NCI-H1417 (cell line): ENCODE measurements around the gene SCFD2.

Source experiments
- DNase-seq, 3 experiments: peaks; one replicate each; lab custom pipeline; 2025; lab: John Stamatoyannopoulos, UW

The SCFD2 gene

DNA sequence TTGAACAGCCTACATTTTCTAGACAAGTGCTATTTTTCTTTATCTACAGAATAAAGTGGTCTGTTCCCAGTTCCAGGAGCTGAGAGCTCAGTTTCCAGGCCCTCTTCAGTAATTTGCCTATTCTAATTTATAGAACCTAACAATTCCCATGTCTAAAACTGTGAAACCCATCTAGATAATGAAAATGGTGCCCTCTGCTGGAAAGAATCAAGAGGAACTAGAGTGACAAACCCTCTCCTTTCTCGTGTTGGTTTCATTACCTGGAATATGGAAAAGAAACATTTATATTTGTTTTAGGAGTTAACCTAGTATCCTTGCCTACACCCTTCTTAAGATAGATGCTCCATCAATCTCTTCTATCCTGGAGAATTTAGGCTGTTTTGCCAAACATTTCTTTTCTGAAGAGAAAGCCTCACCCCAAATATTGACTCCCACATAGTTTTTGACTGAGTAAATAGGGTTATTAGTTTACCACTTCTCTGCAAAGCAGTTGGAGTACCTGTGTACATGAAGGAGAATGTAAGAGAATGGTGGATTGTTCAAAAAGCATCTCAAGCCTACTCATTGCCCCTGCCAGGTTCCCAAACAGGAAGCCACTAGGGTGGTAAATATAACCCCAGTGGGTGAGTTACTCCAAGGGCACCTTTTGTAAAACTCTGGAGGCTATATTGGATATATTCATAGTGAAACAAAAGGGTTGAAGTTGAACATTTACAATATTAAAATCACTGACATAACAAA is 382.1 kb downstream of the SCFD2 start:
- peak; percentile 15 to 85 (median 81) for DNase-seq

DNA sequence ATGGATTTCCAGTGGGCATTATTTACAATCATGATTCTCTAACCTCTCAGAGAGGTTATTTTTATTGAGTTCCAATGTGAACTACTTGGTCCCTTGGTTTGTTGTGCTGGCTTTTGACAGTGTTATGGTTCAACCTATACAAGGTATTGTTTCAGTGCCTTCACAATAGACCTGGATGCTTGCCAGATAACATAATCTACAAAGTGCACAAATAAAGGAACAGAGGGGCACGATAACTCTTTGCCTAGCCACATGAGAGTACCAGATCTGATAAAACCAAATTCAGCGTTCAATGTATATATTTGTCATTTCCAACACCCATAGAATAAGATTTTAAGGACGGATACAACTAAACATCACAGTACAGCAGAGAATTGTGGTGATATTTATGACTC is 382.9 kb downstream of the SCFD2 start:
- no peak for DNase-seq

DNA sequence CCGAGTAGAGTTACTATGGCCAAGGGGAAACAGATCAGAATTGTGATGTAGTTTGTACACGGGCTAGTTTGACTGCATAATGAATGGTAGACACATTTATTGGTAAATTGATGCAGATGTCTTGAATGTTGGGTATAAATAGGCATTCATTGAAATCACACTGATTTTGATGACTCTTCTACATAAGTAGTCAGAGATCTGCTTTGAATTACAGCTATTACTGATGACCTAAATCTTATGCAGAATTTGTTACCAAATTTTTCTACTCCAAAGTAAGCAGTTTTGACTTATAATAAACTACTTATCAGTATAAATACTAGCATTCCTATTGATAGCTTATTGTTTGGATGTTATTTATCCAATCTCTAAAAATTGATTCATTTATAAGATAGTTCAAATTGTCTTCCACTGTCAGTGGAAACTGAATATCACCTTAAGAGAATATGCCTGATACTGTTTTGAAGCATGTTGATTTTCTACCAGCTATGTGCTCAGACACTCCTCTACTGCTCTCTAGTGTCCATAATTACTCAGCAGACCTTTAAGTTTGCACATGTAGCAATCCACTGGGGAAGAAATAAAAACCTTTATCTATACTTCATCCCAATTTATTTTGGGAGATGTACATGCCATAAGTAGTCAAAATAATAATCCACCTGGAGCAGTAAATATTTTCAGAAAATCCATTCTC is 383.5 kb downstream of the SCFD2 start:
- peak; percentile 32 to 78 (median 73) for DNase-seq

DNA sequence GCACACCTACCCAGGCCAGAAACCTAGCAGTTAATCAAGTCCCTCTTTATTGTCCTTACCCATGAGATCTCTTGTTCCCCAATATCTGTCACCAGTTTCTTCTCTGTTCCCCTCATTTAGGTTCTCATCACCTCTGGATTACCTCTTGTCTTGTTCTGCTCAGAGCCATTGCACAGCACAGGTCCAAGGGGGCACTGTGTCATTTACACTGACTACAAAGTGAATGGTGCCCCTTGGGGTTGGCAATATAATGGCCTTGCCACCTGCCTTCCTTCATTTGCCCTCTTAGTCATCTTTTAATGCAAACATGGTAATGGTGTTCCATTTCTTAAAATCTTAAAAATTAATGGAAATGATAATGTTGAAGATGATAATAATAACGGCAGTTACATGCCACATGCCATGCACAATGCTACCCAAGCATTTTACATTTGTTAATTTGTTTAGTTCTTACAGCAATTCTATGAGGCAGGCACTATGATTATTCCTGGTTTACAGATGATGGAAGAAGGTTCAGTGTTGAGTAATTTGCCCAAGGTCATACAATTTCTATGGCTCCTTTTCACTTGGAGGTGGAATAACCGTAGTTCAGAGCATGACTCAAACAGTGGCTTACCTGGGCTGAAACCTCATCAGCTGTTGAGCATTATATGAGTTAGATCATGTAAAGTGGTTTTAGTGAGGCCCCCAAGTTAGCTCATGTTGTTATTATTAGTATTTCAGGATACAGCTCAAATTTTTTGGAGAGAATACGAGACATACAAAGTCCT is 385.9 kb downstream of the SCFD2 start:
- DNase-seq: peak in 1 of 3 experiments; percentile 10

DNA sequence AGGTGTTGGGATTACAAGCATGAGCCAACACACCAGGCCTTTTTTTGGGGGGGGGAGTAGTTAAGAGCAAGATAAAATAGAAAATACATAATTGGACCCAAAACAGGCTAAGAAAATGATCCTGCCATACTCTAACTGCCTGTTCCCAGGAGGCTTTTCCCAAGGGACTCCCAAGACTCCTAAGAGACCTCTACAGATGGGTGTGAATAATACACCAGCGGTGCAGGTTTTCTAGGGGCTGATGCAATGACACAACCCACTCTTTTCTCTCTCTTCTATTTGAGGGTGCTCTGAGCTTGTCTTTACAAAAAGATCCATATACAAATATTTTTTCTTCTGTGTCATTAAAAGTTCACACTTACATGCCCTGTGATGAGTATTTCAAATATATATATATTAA is 386.8 kb downstream of the SCFD2 start:
- peak in 1 of 3 experiments; percentile 5 for DNase-seq

DNA sequence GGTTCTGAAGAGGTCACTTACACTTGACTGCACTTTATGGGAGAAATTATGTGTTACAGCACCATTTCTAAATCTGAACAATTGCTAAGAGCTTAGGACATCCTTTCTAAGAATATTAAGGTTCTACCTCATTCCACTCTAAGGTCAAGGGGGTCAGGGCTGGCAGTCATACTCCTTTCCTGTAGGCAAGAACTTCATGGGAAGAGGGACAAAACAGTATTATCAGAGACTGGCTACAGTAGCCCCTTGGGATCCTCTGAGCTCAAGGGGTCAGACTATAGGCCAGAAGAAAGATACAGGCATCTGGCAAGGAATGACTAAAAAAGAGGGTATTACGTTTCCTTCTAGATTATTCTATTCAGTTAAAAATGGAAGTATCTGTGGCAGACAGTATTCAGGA is 388.6 kb downstream of the SCFD2 start:
- DNase-seq: no peak

DNA sequence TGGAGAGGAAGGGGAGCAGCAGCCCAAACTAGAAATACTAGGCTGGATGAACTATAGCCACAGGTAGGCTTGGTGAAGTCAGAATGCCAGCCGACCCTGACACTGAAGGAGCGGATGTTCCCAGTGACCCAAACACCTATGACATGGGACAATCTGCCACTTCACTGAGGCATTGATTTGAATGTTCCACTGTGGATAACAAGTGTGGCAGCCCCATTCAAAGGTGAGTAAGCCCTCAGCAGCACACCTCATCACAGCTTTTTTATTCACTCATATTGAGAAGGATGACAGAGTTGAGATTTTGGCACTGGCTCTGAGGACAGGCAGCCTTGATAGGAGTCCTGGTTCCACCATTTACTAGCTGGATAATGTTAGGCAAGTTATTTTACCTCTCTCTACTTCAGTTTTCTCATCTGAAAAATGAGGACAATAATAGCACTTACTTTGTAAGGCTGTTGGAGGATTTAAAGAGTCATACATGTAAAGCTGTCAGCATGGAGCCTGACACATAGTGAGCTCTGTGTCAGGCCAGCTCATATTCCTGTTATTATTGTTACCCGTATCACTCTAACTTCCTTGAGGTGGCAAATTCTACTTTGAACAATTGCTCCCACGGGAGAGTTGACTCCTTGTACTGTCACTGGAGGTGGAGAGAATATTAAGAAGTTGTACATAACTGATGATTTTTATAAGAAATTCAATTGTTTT is 389.2 kb downstream of the SCFD2 start:
- no peak for DNase-seq

DNA sequence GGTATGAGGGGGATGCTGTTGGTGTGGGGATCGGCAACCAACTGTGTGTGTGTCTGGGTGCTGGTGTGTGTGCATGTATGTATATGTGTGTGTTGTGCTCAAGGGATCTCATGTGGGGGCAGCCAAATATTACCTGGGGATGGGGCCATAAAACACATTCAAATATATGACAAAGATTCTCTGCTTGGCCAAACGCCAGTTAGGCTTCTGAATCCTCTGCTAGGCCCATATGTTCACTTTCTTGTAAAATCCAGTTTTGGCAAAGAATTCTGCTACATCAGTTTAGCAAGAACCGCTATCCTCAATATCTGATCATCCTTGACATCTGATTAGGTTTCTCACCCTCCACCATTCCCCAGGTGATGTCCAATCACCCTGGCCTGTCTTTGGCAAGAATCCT is 397.2 kb downstream of the SCFD2 start:
- no peak for DNase-seq

DNA sequence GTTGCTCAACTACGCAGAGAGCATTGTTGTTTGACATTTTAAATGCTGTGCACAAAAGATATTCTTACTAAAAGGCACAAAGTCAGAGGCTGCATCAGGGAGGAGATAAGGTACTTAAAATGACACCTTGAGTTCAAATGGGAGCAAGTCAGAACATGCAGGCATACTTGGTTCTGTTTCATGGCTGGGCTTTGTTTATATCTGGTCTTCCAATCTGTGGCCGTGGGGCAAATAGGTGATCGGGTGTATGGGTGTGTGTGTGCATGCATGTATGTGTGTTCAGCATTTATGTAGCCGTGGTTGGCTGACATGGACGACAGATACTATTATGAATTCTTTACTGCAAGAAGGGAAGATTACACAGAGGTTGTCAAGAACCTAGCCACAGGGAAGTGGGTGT is 397.6 kb downstream of the SCFD2 start:
- no peak for DNase-seq

DNA sequence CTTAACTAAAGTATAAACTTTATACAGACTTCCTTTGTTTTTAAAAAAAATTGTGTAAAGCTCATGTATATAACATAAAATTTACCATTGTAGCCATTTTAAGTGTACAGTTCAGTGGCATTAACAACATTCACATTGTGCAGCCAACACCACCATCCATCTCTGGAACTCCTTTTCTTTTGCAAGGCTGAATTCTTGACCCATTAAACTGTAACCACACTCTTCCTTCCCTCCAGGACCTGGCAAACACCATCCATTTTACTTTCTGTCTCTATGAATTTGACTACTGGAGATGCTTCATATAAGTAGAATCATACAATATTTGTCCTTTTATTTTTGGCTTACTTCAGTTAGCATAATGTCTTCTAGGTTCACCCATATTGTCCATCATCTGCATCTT is 399.1 kb downstream of the SCFD2 start:
- DNase-seq: no peak

DNA sequence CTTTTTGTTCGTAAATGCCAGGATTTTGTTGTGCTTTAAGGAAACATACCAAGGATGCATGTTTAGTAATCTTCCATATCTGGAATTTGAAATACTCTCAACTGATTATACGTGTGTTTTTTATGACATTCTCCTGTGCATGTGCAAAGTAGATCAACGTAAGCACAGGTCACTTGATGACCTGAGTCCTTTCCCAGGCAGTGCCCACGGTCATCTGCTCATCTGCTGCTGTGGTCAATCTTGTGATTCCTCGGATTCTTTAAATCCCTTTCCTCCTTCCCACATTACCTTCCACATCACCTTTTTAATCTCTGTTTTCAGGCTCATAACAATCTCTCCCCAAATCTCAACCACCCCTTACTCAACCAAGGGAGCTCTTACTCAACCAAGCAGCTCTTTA is 399.7 kb downstream of the SCFD2 start:
- no peak for DNase-seq

DNA sequence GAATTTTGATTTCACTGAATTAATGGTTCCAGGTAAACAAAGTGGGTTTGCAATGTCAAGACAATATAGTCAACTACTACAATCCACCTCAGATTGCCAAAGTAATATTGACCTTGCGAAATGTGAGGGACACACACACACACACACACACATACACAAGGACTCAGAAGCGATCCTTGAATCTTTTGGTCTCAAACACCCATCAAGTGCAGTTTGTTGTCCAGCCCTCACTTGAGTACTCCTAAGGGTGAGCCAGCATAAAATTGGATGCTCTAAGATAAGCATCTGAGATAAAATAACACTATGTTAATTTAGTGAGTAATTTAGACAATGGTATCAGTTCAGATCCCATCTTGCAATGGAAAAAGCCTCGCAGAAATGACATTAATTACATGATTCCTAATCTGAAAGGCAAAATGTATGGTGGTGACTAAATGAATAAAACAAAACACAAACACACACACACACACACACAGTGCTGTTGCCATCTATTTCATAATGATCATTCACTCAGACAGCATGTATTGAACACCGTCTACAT is 401.2 kb downstream of the SCFD2 start:
- DNase-seq: no peak

DNA sequence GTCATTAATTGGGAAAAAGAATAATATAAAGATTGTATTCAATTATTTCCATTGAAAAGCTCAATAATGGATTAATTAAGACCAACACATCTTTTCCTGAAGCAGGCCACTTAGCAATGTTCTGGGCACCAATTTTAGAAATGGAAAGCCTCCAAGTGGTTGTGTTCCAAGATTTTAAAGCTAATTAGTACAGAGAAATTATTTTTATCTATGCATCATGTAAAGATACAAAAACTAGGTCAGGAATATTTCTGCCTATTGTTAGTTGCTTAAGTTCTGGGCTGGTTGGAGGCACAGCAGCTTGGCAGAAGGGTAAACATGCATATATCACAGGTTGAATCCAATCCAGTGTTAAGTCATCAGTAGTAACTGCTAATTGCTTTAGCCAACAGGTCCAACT is 401.9 kb downstream of the SCFD2 start:
- no peak for DNase-seq

DNA sequence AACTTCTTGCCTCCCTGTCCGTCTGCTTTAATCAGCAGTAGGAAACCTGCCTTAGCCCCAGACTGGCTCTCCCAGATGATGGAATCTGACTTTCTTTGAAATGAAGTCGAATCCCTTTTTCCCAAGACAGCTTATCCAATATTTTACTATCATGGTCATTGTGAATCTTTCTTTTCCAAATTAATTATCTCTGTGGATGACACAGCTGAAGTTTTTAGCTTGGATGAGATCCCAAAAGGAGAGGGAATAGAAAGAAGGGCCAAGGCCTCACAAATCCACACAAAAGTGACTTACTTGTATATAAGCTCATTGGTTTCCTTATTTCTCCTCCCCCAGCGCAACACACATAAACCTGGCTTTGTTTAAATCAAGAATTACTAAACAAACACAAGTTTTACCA is 403.1 kb downstream of the SCFD2 start:
- no peak for DNase-seq

DNA sequence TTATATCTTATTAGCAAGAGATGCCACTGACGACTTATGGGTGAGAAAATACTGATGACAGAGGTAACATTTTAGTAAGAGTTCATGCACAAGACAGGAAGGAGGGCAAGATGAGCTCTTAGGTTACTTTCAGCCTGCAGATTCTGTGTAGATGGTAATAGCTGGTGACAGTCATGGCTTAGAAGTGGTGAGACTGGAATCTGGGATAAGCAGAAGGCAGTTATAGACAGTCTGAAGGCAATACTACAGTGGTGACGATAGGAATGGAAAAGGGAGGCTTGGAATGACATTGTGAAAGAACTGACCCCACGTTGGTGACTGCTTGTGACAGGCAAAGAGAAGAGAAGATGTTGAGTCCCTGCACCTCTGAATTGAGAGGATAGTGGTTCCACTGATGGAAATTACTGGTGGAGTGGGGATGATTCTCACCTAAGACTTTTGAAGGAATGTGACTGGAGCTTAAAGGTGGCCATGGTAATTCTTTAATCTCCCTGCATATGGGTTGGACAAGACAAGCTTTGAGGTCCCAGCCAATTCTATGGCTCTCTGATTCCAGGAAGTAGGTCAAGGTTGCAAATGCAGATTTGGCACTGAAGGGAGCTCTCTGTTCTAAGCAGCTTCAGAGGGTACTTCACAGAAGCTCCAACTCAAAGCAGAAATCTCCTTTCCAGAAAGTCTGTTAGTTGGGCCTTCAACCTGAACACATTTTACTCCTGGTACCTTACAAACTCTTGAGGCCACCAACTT is 404.0 kb downstream of the SCFD2 start:
- no peak for DNase-seq

DNA sequence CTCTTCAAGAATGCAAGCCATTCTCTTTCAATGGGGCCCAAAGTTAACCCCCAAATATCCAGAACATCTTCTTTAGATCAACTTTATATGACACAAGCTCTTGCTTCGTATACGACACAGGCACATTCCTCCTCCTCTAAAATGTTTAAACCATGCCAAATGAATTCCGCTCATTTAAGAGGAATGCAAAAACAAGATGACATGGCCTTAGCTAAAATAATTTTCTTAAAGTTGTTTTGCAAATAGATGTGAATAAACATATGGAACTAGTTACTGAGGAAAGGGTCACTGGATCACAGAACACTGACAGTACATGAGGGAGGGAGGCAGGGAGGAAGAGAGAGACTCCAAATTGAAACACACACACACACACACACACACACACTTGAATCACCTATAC is 406.3 kb downstream of the SCFD2 start:
- no peak for DNase-seq

DNA sequence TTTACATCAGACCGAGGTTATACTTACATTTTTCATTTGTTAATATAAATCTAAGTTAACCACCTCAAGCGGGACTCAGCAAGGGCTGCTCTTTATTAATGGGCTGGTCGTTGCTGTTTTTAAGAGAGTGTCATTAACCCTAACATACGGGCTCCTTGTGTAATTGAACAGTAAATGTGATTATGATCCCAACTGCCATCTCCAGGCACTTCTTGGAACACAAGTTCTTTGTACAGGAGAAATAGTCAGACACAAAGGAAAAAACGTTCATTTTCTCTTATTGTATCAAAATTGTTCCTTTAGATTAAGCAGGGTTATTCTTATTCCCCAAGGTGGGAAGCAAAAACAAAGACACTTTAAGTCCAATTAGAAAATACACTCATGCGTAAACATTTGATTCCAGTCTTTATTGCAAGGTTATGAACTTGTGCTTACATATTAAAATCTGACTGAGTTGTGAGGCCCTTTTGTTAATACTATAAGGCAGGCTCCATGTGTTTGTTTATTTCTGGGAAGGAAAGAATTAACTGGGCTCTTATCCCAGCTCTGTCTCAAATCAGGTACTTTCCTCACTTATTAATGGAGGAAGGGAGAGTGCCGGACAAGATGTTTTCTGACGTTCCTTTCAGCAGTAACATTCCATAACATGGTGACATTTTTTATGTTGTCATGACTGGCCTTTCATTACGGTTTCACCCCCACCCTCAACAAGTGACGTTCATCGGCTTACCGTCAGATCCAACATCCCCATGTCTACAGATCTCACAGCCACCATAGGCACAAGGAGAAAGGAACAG is 407.8 kb downstream of the SCFD2 start:
- DNase-seq: peak in 2 of 3 experiments; percentile 74 to 90

DNA sequence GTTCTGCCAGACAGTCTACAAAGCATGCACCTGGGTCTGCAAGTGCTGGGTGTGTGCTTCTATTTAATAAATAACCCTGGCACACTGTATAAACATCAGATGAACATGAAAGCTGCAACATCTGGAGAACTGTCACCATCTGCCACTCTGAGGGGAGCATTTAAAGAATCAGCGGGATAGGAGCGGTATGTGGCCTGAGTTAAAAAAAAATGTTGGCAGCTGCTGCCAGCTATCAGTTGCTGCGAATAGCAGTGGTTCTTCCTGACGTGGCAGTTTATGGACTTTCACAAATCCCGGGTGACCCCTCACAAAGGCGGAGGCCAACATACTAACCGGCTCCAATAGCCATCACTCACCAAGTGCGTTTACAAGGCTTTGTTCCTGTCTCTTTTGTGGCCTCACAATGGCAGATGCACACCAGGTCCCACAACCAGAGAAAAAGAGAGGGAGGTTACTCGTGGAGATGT is 408.6 kb downstream of the SCFD2 start:
- peak; percentile 83 to 97 (median 84) for DNase-seq

DNA sequence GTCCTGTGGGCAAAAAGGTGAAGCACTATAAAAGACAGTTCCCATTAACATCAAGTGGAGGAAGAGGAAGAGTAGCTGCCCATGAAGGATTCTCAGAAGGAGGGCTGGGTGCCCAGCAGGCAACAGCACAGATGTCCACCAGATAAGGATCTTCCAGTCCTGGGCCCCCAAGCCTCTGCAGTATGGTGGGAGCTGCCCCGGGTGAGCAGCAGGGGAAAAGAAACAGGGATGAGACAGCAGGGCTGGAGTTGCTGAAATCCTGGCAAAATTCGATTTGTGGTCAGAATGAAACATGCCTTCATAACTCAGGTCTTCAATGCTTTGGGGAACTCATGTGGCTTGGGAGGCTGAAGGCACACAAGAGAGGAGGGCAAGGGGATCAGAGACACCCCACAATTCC is 409.2 kb downstream of the SCFD2 start:
- no peak for DNase-seq

DNA sequence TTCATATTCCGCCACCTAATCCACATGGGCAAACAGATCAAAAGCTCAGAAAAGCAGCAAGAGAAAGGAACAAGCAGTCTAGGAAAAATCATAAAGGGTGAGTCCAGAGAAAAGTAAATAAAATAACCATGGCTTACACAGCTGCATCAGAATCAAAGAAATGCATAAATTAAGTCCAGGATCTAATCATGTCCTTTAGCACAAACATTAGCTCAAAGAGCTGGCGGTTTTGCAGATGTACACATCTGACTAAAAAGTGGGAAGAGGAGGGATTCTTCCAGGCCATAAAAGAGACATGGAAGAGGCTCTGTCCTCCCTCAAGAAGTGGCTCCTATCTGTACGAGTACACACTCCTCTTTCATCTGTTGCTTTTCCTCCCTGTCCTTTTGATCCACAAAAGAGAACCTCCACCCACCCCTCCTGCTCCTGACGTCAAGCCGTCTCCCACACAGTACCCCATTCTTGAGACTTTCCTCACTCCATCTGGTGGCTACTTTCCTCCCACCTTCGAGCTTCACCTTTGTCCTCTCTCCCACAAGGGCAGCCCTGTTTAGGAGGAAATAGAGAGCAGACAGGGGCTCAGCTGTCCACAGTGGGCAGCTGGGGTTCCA is 411.2 kb downstream of the SCFD2 start:
- peak in 1 of 3 experiments; percentile 39 for DNase-seq
